ENCODE measurements around the gene MAP6D1. TPM values are rescaled to one million over a fixed set of nuclear protein-coding genes. Genes with fewer than 3 reads are reported as not detected.
"Not testable (repeated sequence)": the region's sequence is repeated elsewhere in the genome, so short reads cannot be mapped to it uniquely, and the experiment has no call there.

MAP6D1 gene
- total RNA-seq, 1 donor from 2014 or later: 1.1 TPM

DNA sequence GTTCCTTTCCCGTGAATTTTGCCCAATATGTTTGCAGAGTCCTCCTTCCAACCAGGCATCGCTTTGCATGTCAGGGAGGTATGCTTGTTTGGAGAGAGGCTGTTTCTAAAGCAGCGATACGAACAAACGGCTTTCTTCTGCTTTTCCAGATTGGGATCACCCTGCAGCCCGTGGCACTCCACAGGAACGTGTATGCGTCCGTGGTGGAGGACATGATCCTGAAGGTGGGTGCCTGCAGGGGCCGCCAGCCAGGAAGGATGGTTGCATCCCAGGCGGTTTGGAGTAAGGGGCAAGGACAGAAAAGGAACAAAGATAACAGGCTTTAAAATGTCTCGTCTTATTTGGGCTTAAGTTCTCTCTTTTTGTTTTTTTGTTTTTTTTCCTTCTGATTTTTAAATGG, 17.5 kb downstream of the MAP6D1 start:
- DNase-seq (ENCODE audit: low spot score): no peak
- intact Hi-C loops (cut with DNase I): no loop called here

DNA sequence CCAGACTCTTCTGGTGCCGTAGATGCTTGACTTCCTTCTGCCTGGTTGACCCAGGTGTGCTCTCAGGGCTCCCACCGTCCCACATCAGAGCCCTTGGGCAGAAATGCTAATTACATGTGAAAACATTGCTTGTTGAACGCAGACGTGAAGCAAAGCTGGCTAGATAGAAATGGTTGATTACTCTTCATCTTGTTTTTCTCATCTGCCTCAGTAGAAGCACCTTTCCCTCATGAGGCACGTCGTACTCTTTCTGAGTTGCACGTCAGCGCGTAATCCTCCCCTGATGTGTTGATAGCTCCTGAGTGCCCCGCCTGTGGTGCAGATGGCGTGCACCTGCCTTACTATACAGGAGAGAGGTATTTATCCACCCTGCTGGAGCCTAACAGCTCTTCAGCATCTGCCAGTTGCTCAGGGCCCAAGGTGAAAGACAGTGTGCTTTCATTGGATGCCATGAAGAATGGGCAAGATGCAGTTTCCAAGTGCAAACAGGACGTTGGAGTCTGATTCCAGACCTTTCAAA, 18.1 kb downstream of the MAP6D1 start:
- intact Hi-C loops (cut with DNase I): no loop called here
- DNase-seq (ENCODE audit: low spot score): no peak
- ATAC-seq: no peak

More for the DNA sequence above, 17.5 kb downstream of the MAP6D1 start:
- no peak for ATAC-seq

DNA sequence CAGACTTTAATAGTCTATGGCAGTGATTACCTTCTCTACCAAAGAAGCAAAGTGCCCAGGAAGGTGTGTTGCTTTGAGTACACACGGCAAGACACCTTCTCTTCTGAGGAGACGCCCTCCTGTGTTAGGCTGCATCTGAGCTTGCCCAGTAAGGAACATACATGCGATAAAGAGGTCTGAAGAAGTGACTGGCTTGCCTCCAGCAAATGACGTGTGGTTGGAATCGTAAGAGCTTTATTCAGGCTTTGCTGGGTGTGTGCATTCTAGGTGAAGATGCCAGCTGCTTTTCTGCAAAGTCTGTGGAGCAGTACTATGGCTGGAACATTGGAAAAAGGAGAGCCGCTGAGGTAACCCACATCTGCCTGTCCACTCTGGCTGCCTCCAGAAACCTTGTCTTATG, 22.4 kb downstream of the MAP6D1 start:
- DNase-seq (ENCODE audit: low spot score): no peak
- intact Hi-C loops (cut with DNase I): no loop called here
- no peak for ATAC-seq

DNA sequence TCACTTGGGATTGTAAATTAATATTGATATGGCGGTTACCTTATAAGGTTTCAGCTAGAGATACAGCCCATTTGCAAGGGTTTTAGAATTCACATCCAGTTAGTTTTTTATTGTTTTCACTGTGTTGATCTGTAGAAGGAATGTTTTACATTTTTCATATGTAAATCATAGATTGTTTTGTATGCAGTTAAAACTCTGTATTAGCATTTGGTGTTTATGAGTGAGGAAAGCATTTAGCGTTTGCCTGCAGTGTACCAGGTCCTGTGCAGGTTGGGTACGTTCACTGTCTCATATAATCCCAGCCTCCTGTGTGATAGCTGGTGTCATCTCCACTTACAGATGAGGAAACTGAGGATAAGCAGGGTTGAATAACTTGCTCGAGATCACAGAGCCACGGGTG, 23.8 kb downstream of the MAP6D1 start:
- DNase-seq (ENCODE audit: low spot score) (no peak), ATAC-seq (no peak)
- intact Hi-C loops (cut with DNase I): no loop called here

DNA sequence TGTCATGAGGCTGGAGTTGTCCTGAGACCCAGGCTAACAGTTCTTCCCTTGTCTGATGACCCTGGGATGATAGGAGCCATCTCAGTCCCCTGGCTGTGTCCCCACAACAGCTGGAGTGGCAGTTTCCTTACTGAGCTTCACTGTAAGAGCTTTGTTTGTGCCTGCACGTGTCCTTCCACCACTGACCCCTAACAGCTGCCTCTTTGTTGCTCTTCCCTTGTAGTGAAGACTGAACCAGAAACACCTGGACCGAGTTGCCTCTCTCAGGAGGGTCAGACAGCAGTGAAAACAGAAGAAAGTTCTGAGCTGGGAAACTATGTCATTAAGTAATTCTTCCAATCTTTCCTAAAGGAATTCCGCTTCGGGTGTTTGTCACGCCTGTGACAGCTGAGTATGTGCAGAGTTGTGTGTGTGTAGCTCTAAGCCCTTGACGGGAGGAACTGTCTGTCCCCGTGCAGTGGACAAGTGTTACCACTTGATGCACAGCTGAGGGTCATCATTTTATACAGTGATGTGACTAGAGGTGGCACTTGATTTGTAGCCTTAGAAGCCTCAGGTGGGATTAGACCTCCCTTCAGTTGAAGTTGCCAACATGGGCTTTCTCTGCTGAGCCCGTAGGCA, 25.0 kb downstream of the MAP6D1 start:
- ATAC-seq (peak; percentile 94), DNase-seq (ENCODE audit: low spot score) (no peak)
- intact Hi-C loops (cut with DNase I): no loop called here

DNA sequence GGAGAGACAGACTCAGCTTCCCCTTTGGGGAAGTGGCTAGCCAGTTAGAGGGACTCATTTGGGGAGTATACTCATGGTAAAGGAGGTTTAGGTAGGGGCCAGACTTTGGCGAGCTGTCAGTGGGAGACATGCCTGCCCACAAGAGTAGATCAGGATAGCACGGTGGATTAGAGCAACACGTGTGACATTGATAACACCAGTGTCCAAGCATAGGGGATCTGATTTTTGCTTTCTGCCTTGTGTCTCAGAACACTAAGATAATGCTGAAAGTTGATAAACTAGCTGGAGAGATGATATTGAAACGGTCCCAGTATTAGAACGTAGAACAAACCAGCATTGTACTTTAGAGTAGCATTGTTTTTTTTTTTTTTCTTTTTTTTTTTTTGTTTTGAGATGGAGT, 25.9 kb downstream of the MAP6D1 start:
- intact Hi-C loops (cut with DNase I): no loop called here
- ATAC-seq (no peak), DNase-seq (ENCODE audit: low spot score) (no peak)

DNA sequence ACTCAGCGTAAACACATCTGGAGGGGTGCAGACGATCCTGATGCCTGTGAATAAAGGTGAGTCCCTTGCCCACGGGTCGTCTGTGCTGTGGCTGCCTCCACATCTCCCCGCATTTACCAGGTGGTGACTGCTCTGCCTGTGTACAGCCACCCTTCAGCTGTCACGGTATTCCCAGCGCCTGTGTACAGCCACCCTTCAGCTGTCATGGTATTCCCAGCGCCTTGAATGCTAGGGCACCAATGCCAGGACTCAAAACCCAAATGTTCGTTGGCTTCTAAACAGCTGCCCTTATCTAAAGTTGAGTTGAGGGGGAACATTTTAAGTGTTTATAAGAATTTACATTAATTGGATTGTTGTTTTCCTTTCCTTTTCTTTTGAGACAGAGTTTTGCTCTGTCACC, 27.4 kb downstream of the MAP6D1 start:
- ATAC-seq (no peak), DNase-seq (ENCODE audit: low spot score) (no peak)
- intact Hi-C loops (cut with DNase I): no loop called here

DNA sequence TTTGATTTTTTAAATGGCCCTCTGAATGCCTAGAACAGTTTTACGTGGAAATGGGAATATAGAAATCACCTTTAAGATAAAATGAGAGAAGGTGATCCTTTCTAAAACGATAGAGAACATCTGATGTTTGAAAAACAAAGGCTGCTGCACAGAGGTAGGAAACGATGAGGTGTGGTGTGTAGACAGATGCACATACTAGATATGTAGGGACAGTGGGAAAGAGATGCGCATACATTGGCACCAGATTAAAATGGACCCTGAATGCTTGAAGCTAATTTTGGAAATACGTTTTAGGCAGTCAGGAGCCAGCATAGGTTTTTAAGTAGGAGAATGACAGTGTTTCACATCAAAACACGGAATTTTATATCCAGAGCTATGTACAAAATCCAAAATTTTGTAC, 29.0 kb downstream of the MAP6D1 start:
- no peak for DNase-seq (ENCODE audit: low spot score)
- no peak for ATAC-seq
- intact Hi-C loops (cut with DNase I): no loop called here

DNA sequence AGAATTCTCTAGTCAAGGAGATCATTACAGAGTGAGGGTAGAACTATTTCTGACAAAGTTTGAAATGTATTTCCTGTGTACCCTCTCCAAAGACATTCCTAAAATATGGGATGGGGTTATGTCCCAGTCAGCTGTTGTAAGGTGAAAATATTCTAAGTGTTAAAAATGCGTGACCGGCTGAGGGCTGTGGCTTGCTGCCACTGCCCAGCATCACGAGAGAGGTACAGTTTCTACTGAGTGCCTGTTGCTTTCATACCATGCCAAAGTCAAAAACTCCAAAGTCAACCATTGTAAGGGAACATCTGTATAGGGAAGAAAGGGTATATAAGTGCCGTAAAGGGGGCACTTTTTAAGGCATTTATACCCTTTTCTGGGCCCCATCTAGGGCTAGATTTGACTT, 30.9 kb downstream of the MAP6D1 start:
- DNase-seq (ENCODE audit: low spot score) (no peak), ATAC-seq (no peak)
- intact Hi-C loops (cut with DNase I): no loop called here

DNA sequence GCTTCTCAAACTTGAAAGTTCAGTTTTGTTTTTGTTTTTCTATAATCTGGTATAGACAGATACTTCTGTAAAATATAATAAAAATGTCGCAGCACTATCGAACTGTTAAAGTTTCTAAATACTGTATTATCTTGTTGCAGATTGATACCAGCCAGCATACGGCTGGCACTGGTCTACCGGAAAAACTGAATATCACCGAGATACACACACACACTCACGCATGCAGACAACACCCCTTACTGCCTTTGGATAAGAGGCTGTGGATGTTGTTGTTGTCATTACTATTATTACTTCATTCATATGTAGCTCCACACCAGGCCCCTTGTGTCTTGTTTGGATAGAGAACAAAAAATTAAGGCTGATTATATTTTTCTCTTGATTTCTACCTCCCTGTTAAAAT, 32.4 kb downstream of the MAP6D1 start:
- intact Hi-C loops (cut with DNase I): no loop called here
- DNase-seq (ENCODE audit: low spot score): no peak
- ATAC-seq: no peak

DNA sequence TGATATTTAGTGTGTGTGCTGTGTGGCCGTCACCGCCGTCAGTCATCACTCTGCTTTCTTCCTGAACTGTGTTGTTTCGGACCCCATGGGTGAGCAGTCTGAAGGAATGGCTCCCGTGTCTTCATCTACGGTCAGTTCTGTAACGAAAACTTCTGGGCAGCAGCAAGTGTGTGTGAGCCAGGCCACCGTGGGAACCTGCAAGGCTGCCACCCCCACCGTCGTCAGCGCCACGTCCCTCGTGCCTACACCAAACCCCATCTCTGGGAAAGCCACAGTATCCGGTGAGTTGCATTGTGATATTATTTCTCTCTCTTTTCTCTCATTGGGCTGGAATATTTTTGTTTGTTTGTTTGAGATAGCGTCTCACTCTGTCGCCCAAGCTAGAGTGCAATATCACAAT, 34.7 kb downstream of the MAP6D1 start:
- ATAC-seq (no peak), DNase-seq (ENCODE audit: low spot score) (no peak)
- intact Hi-C loops (cut with DNase I): no loop called here

DNA sequence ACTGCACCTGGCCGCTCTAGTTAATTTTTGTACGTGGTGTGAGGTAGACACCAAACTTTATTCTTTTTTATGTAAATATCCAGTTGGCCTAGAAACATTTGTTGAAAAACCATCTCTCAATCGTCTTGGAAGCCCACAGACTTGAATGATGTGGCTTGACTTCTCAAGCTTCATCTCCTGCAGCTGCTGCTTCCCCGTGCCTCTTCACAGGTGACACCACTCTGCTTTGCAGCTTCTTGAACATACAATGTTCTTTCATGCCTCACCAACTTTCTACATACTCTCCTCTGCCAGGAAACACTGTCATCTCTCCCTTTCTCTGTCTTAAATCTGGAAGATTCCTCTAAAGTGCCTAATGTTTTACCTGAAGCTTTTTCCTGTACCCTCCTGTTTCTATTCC, 35.6 kb downstream of the MAP6D1 start:
- intact Hi-C loops (cut with DNase I): no loop called here
- no peak for ATAC-seq
- DNase-seq (ENCODE audit: low spot score): no peak

DNA sequence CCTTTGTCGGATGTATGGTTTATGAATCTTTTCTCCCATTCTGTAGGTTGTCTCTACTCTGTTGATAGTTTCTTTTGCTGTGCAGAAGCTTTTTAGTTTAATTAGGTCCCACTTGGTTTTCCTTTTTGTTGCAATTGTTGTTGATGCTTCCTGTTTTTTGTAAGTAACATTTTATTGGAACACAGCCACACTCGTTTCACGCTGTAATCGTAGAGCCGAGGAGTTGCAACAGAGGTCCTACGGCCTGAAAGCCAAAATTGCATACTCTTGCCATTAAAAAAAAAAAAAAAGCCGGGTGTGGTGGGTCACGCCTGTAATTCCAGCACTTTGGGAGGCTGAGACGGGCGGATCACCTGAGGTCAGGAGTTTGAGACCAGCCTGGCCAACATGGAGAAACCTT, 40.9 kb downstream of the MAP6D1 start:
- intact Hi-C loops (cut with DNase I); ATAC-seq; DNase-seq (ENCODE audit: low spot score): not testable (repeated sequence)

DNA sequence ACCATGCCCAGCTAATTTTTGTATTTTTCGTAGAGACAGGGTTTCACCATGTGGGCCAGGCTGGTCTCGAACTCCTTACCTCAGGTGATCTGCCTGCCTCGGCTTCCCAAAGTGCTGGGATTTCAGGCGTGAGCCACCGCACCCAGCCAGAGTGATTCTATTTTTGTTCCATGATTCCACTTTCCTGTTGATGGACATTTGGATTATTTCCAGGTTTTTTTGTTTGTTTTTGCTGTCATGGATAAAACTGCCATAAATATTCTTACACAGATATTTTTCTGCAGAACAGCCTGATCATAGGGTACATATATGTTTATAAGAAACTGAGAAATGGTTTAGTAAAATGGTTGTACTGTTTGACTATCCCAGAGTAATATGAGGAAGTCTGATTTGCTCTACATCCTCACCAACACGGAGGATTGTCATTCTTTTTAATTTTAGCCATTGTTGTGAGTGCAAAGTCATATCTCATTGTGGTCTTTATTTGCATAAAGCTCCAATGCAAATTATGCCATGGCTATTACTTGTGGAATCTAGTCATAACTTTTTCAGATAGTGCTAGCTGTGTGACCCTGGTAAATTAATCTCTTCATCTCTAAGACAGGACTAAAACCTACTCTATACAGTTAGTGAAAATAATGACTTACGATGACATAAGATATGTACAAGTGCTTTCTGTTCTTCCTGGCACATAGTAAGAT, 42.7 kb downstream of the MAP6D1 start:
- intact Hi-C loops (cut with DNase I): no loop called here
- DNase-seq (ENCODE audit: low spot score) (no peak), ATAC-seq (no peak)

DNA sequence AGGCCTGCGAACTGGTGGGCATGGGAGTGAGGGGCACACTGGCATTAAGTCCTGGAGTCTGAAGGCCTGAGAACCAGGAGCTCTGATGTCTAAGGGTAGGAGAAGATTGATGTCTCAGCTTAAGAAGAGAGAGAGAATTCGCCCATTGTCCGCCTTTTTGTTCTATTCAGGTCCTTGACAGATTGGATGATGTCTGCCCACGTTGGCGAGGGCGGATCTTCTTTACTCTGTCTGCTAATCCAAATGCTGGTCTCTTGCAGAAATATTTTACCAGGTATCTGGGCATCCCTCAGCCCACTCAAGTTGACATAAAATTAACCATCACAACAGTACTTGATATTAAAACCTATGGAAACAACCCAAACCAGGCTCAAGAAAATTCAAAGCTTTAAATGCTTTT, 44.1 kb downstream of the MAP6D1 start:
- DNase-seq (ENCODE audit: low spot score) (no peak), ATAC-seq (no peak)
- intact Hi-C loops (cut with DNase I): no loop called here

DNA sequence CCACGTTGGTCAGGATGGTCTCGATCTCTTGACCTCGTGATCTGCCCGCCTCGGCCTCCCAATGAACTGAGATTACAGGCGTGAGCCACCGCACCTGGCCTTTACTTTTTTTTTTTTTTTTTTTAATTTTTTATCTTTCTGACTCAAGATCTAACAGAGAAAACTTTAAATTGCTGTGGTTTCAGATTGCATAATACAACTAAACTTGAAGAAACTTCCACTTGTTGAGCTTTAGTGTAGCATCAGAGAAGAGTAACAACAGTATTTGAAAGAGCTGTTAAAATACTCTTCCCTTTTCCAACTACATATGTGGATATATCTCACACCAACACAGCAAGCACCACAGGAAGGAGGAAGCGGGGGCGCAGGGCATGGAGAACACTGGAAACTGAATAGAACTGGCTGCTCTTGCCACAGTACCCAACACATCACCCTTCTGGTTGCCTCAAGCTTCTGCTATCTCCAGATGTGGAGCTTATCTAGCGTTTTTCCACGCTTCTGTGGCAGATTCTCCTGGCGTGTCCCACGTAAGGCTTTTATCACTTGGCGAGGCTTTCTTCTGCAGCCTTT, 45.4 kb downstream of the MAP6D1 start:
- ATAC-seq: no peak
- intact Hi-C loops (cut with DNase I): no loop called here
- no peak for DNase-seq (ENCODE audit: low spot score)

DNA sequence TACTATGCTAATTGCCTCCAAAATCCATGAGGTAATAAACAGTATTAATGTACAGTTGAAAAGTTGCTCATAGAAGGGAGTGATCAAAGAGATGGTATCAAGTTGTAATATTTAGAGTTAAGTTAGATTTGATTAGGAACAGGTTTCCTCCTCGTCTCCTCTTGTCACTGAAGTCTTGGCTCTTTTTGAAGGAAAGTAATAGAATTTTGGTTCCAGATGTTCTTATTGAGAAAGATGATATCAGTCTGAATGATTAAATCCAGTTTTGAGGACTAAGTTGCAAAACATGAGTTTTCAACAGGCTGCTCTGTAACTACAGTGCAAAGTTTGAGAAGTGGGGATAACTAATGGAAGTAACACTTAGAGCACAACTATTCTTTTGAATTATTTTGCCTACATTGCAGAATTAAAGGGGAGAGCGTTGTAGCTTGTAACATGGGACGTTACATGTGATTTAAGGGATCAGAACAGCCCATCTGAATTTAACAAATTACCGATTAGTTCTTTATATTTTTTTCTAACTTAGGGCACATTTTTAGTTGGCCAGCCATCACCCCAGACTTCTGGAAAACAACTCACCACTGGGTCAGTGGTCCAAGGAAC, 48.3 kb downstream of the MAP6D1 start:
- no peak for ATAC-seq
- intact Hi-C loops (cut with DNase I): no loop called here

DNA sequence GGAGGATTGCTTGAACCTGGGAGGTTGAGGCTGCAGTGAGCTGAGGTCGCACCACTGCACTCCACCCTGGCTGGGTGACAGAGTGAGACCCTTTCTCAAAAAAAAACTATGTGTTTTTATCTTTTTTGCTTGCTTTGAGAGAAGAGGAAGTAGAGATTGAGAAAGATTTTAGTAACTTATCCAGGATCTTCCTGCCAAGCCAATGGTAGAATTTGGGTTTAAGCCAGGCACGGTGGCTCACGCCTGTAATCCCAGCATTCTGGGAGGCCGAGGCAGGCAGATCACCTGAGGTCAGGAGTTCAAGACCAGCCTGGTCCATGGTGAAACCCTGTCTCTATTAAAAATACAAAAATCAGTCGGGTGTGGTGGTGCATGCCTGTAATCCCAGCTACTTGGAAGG, 48.9 kb downstream of the MAP6D1 start:
- ATAC-seq; DNase-seq (ENCODE audit: low spot score); intact Hi-C loops (cut with DNase I): not testable (repeated sequence)

More for the DNA sequence above, 48.3 kb downstream of the MAP6D1 start:
- DNase-seq (ENCODE audit: low spot score): no peak

DNA sequence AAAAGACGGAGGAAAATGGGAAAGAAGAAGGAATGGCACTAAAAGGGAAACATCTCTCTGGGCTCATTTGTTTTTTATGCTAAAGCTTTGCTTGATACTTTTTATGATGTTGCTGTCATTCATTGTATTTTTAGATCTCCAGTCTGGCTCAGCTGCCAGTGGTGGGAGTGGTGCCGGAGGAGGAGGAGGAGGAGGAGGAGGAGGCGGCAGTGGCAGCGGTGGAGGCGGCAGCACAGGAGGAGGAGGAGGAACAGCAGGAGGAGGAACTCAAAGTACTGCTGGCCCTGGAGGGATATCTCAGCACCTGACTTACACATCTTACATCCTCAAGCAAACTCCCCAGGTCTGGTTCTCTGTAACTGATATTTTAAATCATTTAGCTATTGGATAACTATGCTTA, 49.6 kb downstream of the MAP6D1 start:
- intact Hi-C loops (cut with DNase I): no loop called here
- DNase-seq (ENCODE audit: low spot score) (no peak), ATAC-seq (no peak)

DNA sequence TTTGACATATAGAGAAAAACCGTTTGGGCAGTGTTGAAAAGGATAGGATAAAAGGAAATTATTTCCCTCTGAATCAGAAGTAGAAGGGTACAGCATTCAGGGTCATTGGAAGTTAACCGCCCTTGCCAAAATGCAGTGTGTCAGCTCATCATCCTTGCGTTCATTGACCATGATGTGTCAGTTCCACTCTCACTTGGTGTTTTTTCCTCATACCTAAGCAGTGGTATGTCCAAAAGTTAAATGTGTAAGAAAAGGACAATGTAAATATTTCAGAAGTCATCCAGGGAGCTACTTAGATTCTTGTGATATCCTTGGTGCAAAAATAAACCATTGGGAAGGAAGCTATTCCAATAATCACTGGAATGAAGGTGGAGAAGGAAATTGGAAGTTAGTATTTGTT, 50.7 kb downstream of the MAP6D1 start:
- ATAC-seq: no peak
- intact Hi-C loops (cut with DNase I): no loop called here
- no peak for DNase-seq (ENCODE audit: low spot score)

All from sciatic nerve (tissue), 2 donors.